CD4-positive, alpha-beta T cell (primary cell): Measurements from ENCODE around the gene SETBP1. TPM values are rescaled to one million over a fixed set of nuclear protein-coding genes. Genes with fewer than 3 reads are reported as not detected.

ENCODE experiments used
- ATAC-seq: fragments of 200-7000 bp; cut with Tn5 transposase; one replicate; pipeline ENCODE4 v1.10.0; 2022; ENCODE audit warnings: mild to moderate bottlenecking; ENCODE audit not compliant: poor library complexity
- CTCF ChIA-PET: fragments of 350-600 bp; sonication (Branson Sonifier 250); formaldehyde crosslinking; loops from one replicate; lab custom pipeline; 2021; ENCODE audit warnings: antibody characterized with exemption, inconsistent platforms; lab: Charles Lee
- POLR2A ChIA-PET: fragments of 350-600 bp; sonication (Branson Sonifier 250); formaldehyde crosslinking; loops from one replicate; lab custom pipeline; 2021; ENCODE audit warnings: antibody characterized with exemption, inconsistent platforms; lab: Charles Lee
- DNase-seq, 14 experiments: peaks; one replicate each; pipeline ENCODE4 v3.0.0-alpha.2; 2013 to 2020; ENCODE audit warnings: mixed read lengths in 2 of 14
- H3K27ac ChIP-seq, 2 donors: one replicate each; pipeline versions ENCODE4 v1.5.1 to v1.7.0; 2013; ENCODE audit warnings: low read length in 2 of 2, low read depth in 1 of 2, mild to moderate bottlenecking in 1 of 2
- H3K27me3 ChIP-seq, 2 experiments: 1 replicate in 1 of 2; 2 replicates in 1 of 2; pipeline versions ENCODE4 v1.6.1 to v1.7.0; 2013; ENCODE audit warnings: low read length in 2 of 2, control low read depth in 1 of 2, mild to moderate bottlenecking in 1 of 2, moderate library complexity in 1 of 2; ENCODE audit not compliant: insufficient read depth in 2 of 2, control insufficient read depth in 1 of 2
- H3K36me3 ChIP-seq: one replicate; pipeline ENCODE4 v1.6.1; 2013; ENCODE audit warnings: low read length, control low read depth; ENCODE audit not compliant: insufficient read depth
- H3K4me1 ChIP-seq: one replicate; pipeline ENCODE4 v1.6.1; 2013; ENCODE audit warnings: low read length, control low read depth; ENCODE audit not compliant: insufficient read depth
- H3K4me3 ChIP-seq: one replicate; pipeline ENCODE4 v1.5.1; 2013; ENCODE audit warnings: mild to moderate bottlenecking, low read length, moderate library complexity
- H3K9me3 ChIP-seq, 2 experiments: 1 replicate in 1 of 2; 2 replicates in 1 of 2; pipeline versions ENCODE4 v1.6.1 to v1.7.0; 2013; ENCODE audit warnings: low read length in 2 of 2, mild to moderate bottlenecking in 2 of 2, control low read depth in 1 of 2, moderate library complexity in 1 of 2; ENCODE audit not compliant: control insufficient read depth in 1 of 2, insufficient read depth in 1 of 2
- H3K27ac Mint-ChIP-seq: one replicate; pipeline ENCODE4 v1.8.0; 2020; ENCODE audit warnings: mixed read lengths
- H3K27me3 Mint-ChIP-seq: one replicate; pipeline ENCODE4 v1.8.0; 2021; ENCODE audit warnings: mixed read lengths
- H3K36me3 Mint-ChIP-seq: one replicate; pipeline ENCODE4 v1.8.0; 2021; ENCODE audit warnings: low read depth, mixed read lengths
- H3K4me1 Mint-ChIP-seq: one replicate; pipeline ENCODE4 v1.8.0; 2021; ENCODE audit warnings: low read depth, mixed read lengths
- H3K4me3 Mint-ChIP-seq: one replicate; pipeline ENCODE4 v1.8.0; 2020; ENCODE audit warnings: mild to moderate bottlenecking, mixed read lengths
- H3K9me3 Mint-ChIP-seq: one replicate; pipeline ENCODE4 v1.8.0; 2020; ENCODE audit warnings: mixed read lengths
- CTCF ChIP-seq: fragments of 200-600 bp; IDR thresholded peaks from one replicate; pipeline ENCODE4 v1.8.0; 2022; ENCODE audit warnings: antibody characterized with exemption, mild to moderate bottlenecking
- intact Hi-C, 2 experiments: fragments of 100-400 bp; cut with DNase I in 1 of 2; cut with micrococcal nuclease in 1 of 2; formaldehyde crosslinking; loops; one replicate each; pipeline versions ENCODE4 v1.15.1 to v1.9.0; 2023 to 2025; cut with DNase I, micrococcal nuclease
- total RNA-seq, 174 experiments: library from RNA in 2 of 174; stranded (reverse) in 2 of 174; gene quantifications; one replicate each; pipeline ENCODE4 v1.2.3 and lab custom pipeline; 2021 to 2026

SETBP1 gene
- total RNA-seq, 2 experiments from 2014 or later = 0.25 to 0.41 TPM

GRCh38 chr18:44786688-44787087 lies 106.0 kb downstream of the SETBP1 start:
- H3K4me3 ChIP-seq = no peak overlapping the region
- H3K27me3 ChIP-seq = no peaks in the 10 kb centered on the region
- ATAC-seq = no peak
- ChIA-PET CTCF (no interaction called here), POLR2A (no interaction called here)
- H3K36me3 Mint-ChIP-seq = no peaks in the 10 kb centered on the region
- no peak for TF ChIP-seq CTCF
- no peak for DNase-seq
- H3K4me1 Mint-ChIP-seq = no peaks in the 10 kb centered on the region
- no peaks in the 10 kb centered on the region for H3K36me3 ChIP-seq
- no peak overlapping the region for H3K27ac ChIP-seq
- no peaks in the 10 kb centered on the region for H3K9me3 Mint-ChIP-seq
- H3K4me1 ChIP-seq = no peaks in the 10 kb centered on the region
- H3K4me3 Mint-ChIP-seq = no peak overlapping the region
- no peak overlapping the region for H3K27ac Mint-ChIP-seq
- no peaks in the 10 kb centered on the region for H3K27me3 Mint-ChIP-seq
- intact Hi-C loops = no loop called here
- H3K9me3 ChIP-seq = no peaks in the 10 kb centered on the region

- Mint-ChIP-seq H3K4me3 (no peak overlapping the region), H3K27me3 (no peaks in the 10 kb centered on the region), H3K9me3 (no peaks in the 10 kb centered on the region), H3K36me3 (no peaks in the 10 kb centered on the region), H3K4me1 (no peaks in the 10 kb centered on the region), H3K27ac (no peak overlapping the region)
- TF ChIP-seq CTCF = no peak
- Histone ChIP-seq H3K27me3 (no peaks in the 10 kb centered on the region), H3K9me3 (no peaks in the 10 kb centered on the region), H3K36me3 (no peaks in the 10 kb centered on the region), H3K27ac (no peak overlapping the region), H3K4me1 (no peaks in the 10 kb centered on the region), H3K4me3 (no peak overlapping the region)
- DNase-seq (no peak), ATAC-seq (no peak)
- ChIA-PET CTCF (no interaction called here), POLR2A (no interaction called here)
- intact Hi-C loops = no loop called here
These were observed 107.6 kb downstream of the SETBP1 start for GRCh38 chr18:44788334-44788733.

- no peaks in the 10 kb centered on the region for H3K27me3 Mint-ChIP-seq
- Histone ChIP-seq H3K4me1 (no peaks in the 10 kb centered on the region), H3K4me3 (no peak overlapping the region), H3K27me3 (no peaks in the 10 kb centered on the region), H3K9me3 (no peaks in the 10 kb centered on the region), H3K36me3 (no peaks in the 10 kb centered on the region), H3K27ac (no peak overlapping the region)
- ChIA-PET CTCF (no interaction called here), POLR2A (no interaction called here)
- ATAC-seq = no peak
- no peaks in the 10 kb centered on the region for H3K9me3 Mint-ChIP-seq
- intact Hi-C loops = no loop called here
- TF ChIP-seq CTCF = no peak
- H3K4me3 Mint-ChIP-seq = no peak overlapping the region
- no peaks in the 10 kb centered on the region for H3K4me1 Mint-ChIP-seq
- H3K27ac Mint-ChIP-seq = no peak overlapping the region
- DNase-seq = no peak
- no peaks in the 10 kb centered on the region for H3K36me3 Mint-ChIP-seq
These were observed 109.0 kb downstream of the SETBP1 start for GRCh38 chr18:44789710-44790109.
